NOMO-1 treated with dmso at 0.1 percent for 144 hours (cell line): Measurements from ENCODE around the gene SERPINB10.
A peak's percentile ranks its signal among the peaks of the same experiment; 100 is the strongest.

Experiments used
- DNase-seq: peaks from one replicate; lab custom pipeline; 2025; ENCODE audit not compliant: unreplicated experiment; lab: John Stamatoyannopoulos, UW

The SERPINB10 gene

DNA sequence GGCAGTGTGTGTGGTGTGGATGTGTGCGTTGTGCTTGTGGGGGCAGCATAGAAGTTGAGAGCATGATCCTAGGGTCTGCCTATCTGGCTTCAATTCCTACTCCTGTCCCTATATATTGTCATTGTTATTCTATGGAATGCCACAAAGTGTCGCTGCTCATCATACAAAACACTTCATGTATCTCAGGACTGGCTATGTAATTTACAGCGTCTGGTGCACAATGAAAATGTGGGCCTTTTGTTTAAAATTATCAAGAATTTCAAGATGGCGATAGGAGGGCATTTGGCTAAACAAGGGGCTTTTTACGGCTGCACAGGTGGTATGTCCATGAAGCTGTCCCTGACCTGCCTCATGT, 16.8 kb upstream of the SERPINB10 start:
- peak; percentile 42 for DNase-seq

DNA sequence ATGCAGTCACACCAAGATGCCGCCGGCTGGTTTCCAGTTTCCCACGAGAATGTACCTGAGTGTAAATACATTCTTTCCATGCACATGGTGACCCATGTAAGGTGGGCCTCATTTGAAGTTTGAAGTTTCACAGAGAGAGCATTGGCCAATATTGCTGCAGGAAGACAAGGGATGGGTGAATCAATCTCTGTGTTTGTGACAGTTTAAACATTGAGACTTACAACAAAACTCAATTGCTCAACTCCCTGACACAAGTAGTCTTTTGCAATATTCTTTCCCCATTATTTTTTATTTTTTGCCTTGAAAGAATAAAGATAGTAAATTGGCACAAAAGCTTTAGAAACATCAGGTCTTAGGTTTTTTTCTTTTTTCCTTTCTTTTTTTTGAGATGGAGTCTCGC, 15.2 kb upstream of the SERPINB10 start:
- DNase-seq, result peak; percentile 85

DNA sequence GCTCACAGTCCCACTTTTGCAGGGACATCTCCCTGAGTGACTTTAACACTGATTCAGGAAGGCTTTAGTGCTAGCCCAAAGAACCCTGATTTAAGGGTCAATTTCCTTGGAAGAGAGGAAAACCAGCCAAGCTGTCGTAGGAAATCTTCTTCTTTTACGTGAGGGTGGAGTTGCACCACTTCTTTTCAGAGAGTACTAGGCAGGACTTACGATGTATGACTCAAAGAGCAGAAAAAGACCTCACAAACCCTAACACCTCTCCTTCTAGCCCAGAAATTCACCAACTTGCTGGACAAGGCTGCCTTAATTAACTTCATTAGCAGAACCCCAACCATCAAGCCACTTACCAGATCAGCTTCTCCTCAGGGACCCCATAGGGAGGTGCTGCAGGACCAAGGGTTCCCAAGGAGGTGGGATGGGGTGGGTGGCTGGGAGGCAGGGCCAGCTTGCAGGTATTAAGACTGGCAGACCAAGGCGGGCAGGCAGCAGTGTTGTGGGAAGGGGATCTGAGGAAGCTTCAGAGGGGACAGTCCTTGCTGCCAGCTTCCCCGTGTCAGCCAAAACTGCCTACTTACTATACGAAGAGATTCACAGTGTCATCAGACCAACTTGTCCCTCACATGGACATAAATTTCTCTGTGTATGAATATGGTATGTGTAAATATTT, 13.5 kb upstream of the SERPINB10 start:
- no peak for DNase-seq

DNA sequence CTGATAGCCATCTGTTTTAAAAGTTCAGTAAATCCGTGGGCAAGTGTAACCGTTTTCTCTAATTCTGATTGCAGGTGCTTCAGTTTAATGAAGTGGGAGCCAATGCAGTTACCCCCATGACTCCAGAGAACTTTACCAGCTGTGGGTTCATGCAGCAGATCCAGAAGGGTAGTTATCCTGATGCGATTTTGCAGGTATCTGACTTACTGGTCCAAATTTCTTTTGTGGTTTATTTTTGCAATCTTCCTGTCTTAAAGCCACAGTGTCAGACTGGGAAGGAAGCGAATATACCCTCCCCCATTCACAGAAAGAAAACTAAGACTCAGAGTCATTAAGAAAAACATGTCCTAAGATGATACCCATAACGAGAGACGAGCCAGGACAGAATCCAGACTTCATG, 12.6 kb upstream of the SERPINB10 start:
- DNase-seq, result peak; percentile 61

DNA sequence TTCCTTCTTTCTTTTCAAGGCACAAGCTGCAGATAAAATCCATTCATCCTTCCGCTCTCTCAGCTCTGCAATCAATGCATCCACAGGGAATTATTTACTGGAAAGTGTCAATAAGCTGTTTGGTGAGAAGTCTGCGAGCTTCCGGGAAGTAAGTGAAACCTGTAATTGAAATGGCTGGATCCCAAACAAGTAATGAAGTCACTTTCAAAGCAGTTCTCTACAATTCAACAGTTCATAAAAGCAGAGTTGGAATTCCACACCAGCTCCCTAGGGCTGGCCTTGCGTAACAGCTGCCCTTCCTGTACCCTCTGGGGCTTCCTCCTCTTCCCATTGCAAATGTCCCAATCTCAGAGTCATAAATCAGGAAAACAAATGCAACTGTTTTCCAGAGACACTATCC, 10.7 kb upstream of the SERPINB10 start:
- no peak for DNase-seq

DNA sequence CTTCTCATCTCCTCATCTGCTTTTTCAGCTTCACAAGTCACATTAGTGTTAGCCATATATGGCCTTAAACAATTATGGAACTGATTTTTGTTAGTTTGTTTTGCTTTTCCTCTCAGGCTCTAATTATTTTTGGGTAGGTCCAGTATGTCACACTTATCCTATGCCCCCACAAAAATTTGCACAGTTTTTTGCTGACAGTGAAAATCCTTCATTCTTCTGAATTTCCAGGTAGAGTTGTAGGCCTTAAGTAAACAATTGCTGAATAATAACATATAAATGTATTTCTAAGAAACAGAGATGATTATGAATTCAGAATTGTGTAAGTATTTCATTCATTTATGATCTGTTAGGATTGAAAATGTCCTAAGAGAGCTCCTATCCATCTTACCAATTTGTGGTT, 8.6 kb upstream of the SERPINB10 start:
- no peak for DNase-seq

DNA sequence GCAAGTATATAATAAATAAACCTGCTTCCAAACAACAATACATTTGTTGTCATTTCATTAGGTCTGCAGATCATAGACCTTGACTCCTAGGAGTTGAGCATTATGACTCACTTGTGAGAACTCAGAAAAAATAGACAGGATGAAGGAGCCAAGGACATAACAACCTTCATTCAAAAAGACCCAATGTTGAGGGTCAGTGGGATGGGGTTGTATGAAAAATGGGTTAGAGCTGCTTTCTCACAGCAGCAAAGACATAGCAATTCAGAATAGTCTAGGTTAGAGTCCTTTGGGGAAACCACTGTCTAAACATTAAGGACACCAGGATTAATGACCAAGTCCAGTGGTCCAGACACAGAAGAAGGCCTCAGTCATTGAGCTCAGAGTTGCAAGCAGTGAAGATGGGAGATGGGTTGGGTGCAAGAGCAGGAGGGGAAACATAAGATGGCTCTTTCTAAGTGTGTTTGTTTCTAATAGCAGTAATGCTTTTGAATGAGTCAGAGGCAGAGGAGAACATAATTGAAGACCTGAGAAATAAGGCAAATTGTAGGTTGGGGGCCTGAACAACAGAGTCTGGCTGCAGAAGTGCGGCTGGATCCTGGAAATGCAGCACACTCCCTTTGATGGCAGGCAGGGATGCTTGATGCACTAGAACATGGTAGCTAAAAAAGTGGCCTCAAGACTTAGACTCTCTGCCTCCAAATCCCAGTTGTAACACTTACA, 3.7 kb upstream of the SERPINB10 start:
- no peak for DNase-seq

DNA sequence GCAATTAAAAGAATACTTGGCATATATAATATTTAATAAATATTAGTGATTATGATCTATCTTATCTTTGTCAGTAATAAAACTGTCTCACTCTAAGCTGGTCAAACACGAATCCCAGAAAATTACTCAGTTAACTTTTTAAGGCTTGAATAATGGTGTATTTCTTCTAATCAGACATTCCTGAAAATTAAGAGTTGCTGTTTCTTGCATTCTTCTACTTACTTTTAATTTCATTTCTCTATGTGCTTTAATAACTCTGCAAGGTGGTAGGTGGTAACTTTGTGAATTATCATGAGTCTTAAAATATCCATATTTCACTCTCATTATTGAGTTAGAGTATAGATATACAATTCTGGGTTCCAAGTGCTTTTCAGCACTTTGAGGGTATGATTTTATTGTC, 3.1 kb upstream of the SERPINB10 start:
- no peak for DNase-seq

DNA sequence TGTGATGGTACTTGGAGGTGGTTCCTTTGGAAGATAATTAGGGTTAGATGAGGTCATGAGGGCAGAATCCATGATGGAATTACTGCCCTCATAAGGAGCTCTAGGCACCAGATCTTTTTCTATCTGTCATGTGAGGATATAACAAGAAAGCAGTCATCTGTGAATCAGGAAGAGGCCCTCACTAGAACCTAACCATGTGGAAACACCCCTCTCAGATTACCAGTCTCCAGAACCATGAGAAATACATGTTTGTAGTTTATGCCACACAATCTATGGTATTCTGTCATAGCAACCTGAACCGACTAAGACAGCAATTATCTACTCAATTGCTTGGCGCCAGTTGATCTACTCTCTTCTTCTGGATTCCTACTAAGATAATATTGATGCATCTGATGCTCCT, 2.4 kb upstream of the SERPINB10 start:
- peak; percentile 30 for DNase-seq

DNA sequence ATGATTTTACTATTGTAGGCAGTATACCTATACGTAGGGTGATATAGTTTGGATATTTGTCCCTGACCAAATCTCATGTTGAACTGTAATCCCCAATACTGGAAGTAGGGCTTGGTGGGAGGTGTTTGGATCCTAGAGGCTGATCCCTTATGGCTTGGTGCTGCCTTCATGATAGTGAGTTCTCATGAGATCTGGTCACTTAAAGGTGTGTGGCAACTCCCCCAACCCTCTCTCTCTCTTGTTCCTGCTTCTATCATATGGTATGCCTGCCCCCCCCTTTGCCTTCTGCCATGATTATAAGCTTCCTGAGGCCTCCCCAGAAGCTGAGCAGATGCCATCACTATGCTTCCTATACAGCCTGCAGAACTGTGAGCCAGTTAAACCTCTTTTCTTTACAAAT, 1.7 kb upstream of the SERPINB10 start:
- no peak for DNase-seq

DNA sequence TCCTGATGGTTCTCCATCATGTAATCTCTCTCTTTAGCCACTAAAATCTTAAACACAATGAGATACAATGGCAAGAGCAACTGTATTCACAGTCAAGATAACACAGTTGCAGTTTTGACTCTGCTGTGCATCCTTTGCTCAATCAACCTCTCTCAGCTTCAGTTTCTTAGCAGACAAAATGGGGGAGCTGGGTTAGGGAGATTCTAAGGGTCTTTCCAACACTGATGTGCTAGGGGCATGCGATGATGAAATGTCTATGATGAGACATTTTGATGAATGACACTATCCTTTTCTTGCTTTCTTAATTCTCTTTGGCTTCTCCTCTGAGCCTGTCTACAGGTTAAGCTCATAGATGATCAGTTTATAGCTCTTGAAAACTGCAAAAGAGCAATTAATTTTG, 1.1 kb downstream of the SERPINB10 start:
- no peak for DNase-seq

DNA sequence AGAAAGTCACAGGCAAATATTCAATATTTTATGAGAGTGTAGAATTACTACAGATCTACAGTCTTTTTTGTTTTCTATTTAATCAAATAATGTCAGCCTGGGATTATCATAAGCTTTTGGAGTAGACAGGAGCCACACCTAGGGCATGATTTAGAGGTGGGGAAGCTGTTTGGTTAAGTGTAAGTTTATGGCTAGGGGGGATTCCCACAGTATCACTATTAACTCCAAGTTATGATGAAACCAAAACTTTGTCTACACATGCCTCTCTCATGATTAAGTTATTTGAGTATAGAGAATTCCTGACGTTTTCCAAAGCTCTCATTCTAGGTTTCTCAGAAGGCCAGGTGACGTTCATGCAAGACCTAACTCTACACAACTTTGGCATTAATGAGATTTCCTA, 2.1 kb downstream of the SERPINB10 start:
- no peak for DNase-seq

DNA sequence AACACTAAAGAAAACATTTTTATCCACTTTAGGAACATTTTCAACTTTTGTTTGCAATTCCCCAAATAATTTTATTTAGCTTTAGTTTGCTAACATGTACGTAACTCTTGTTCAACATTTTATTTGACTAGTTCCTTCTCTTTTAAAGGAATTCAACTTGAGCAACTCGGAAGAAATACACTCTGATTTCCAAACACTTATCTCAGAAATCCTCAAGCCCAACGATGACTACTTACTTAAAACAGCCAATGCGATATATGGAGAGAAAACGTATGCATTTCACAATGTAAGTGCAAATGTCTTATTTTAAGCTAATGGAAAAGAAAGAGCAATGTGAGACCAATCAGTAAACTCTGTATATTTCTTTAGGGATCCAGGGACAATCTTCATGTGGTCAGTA, 10.1 kb downstream of the SERPINB10 start:
- no peak for DNase-seq

DNA sequence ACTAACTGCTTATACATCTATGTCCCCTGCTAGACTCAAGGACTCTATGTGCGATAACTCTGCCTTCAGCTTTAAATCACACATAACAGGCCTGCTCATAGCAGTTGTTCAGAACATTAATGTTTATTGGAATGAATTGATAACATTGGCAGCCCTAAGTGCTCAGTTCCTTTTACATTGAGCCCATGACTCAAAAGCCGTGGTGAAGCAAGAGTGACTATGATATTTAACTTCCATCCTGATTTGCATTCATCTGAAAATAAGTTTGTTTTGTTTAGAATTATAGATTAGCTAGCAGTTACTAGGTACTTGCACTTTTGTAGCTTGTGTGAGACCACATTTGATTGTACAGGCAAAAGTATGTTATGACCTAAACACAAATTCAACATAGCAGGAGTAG, 14.3 kb downstream of the SERPINB10 start:
- DNase-seq, result no peak

DNA sequence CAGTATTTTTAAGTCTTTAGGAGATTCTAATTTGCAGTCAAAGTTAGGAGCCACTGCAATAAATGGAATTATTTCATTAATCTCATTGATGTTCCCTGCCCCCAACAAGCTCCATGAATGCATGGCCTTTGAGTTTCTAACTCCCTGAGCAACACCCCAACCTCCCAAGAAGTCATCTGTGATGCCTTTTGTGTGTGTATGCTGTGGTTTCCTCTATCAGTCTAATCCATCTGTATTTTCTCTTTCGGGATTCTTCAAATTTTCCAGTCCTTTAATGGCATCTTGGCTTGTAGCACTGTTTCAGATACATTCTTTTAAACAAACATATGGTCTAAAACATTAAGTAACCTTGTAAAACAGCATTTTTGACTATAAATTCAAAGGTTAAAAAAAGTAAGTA, 16.8 kb downstream of the SERPINB10 start:
- DNase-seq, result no peak

DNA sequence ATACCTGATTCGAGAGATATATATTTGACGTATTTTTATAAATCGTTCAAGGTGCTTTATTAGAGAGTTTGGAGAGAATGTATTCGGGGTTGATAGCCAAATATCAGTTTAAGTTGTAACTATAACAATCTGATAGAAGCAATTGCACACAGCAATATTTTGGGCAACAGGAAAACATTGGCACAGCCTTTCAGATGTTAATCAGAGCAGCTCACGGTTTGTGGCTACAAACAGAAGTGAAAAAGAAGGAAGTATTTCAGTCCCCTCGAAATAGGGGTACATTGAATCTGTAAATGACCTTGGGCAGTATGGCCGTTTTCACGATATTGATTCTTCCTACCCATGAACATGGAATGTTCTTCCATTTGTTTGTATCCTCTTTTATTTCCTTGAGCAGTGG, 20.6 kb downstream of the SERPINB10 start:
- DNase-seq, result peak; percentile 68

DNA sequence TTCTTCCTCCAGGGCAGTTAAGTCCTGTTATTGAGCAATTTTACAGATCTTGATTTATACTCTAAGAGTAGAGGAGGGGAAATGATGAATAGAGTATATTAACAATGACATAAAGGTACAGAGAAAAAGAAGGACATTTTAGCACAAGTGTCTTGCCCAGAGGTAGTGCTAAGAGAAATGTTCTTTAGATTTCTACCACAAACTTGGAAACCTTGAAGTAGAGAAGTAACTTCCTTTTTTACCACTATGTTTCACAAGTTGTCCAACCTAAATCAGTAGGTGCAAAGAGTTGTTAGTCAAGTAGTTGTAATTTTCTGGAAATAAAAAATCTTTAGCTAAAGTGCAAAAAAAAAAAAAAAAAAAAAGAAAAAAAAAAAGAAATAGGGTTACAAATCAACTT, 21.6 kb downstream of the SERPINB10 start:
- DNase-seq, result peak; percentile 43

DNA sequence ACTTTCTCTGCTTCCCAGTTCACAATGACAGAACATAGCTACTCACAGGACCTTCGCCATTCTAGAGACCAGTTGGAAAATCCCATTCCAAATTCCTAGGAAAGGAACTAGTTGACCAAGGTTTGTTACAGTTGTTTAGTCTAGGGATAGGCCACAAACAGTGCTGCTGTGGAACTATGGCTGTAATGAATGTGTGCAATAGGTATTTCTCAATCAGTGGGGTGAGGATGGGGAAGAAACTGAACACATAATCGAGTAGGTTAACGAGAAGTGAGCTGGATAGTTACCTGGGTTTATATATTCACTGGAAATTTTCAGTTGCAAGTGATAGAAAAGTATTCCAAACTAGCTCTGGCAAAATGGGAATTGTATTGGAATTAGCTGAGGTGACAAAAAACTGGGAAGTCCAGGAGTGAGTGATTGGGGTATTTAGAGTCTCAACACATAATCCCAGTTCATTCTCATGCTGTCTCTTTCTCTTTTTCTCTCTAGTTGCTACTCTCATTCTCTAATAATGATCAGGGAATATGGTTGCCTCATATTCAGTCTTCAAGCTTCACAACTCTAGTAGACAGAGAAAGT, 23.1 kb downstream of the SERPINB10 start:
- peak; percentile 59 for DNase-seq

DNA sequence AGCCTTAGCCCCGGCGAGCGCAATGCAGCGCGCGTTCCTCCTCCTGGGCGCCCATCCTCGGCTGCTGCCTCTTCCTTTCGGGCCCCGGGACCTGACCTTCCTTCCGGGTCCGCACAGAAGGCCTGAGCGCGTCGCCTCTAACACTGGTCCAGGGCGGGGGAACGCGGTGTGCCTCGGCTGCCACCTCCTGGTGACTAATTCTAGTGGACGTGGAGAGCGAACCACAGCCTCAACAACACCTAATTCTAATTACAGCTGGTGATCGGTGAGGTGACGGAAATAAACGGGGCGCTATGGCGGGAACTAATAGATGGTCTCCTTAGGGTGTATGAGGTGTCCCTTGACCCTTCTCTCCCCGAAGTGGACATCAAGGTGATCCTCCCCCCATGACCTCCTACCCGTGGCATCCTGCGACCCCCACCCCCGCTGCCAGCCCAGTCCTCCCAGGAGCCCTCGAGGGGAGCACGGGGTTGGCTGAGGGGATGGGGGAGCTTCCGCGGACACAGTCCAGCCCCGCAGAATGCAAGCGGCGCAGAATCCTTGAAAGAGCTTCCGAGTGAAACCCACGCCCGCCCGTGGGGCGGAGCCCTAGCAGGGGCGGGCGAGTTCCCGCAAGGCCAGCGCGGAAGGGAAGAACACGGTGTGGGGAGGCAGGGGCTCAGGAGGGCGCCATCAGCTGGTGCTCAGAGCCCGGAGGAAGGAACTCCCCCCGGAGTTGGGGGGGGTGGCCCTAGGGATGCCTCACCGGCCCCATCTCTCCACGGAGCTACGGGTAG, 28.6 kb downstream of the SERPINB10 start:
- peak; percentile 83 for DNase-seq

DNA sequence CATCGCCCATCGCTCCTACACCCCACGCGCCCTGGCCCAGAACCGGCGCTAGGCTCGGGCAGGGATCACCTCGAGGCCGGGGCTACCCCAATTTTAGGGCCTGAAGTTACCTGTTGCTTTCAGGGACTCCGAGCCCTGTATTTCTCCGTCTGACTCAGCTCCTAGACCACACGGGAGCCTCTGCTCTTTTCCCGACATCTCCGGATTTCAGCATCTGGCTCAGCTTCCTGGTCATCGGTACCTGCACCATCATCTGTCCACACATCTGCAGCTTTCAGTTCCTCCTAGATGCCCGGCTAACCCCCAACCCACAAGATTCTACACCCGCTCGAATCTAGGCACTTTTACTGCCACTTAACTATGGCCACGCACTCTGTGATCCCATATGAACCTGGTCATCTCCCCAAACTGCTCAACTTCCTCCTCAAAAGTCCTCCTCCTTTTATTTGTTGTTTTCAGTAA, 29.2 kb downstream of the SERPINB10 start:
- peak; percentile 28 for DNase-seq

DNA sequence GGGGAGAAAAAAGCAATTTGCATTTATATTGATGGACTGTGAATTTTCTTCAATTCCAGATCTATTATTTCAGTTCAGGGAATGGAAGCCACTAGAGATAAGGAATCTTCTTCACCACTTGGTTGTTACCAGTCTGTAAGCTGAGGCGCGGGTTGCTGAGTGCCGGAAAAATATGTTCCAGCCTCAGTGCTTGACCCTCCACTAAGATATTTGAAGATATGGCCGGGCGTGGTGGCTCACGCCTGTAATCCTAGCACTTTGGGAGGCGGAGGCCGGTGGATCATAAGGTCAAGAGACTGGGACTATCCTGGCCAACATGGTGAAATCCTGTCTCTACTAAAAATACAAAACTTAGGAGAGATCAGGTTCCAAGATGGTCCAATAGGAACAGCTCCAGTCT, 32.2 kb downstream of the SERPINB10 start:
- no peak for DNase-seq
